ENCODE measurements around the gene PLEKHA7. TPM values are rescaled to one million over a fixed set of nuclear protein-coding genes. Genes with fewer than 3 reads are reported as not detected.

PLEKHA7 gene
- total and polyA plus RNA-seq, 7 donors: 0.74 to 2.6 (median 1.2) TPM

DNA sequence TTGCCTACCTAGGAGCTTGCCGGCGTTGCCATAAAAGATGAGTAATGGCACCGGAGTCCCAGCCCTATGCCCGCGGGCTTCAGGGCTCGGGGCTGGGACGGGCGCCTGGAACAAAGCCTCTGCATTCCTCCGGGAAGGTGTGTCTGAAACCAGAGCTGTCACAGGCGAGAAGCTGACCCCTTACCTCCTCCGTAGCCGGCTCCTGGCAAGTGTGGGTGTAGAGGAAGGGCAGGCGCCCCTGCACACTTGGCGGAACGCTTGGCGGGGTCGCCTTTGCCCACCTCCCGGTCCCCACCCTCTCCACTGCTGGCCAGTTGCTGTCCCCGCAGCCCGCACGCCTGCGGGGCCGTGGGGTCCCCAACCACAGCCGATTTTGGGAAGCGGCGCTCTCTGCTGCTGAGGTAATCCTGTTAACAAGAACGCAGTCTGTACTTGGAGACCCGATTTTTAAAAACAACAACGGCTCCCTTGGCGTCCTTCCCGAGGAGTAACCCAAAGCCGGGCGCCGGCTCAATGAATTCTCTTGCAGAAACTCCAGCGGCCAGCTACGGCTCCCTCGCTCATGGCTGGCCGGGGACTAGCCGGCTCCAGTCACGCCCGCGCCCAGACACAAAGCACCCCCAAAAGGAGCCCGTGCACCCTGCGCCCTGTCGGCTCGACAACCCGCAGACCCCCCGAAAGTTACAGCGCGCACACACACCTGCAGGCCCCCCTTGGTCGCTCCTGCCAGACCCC is 89.2 kb downstream of the PLEKHA7 start:
- Histone ChIP-seq H3K4me1 (peaks cover 10% of the 10 kb centered on the region), H3K9me3 (no peaks in the 10 kb centered on the region), H3K4me3 (peak overlapping the region; percentile 69), H3K27me3 (ENCODE audit: insufficient read depth in 3 of 3, low read length in 2 of 3) (peaks cover 0 to 7% (median 0%) of the 10 kb centered on the region in 3 donors), H3K27ac (no peak overlapping the region), H3K36me3 (ENCODE audit: insufficient read depth in 1 of 2, low read depth in 1 of 2) (no peaks in the 10 kb centered on the region)
- ATAC-seq (peak; percentile 68 to 88 (median 79)), DNase-seq (peak; percentile 28 to 57)
- TF ChIP-seq, protein P1, sequence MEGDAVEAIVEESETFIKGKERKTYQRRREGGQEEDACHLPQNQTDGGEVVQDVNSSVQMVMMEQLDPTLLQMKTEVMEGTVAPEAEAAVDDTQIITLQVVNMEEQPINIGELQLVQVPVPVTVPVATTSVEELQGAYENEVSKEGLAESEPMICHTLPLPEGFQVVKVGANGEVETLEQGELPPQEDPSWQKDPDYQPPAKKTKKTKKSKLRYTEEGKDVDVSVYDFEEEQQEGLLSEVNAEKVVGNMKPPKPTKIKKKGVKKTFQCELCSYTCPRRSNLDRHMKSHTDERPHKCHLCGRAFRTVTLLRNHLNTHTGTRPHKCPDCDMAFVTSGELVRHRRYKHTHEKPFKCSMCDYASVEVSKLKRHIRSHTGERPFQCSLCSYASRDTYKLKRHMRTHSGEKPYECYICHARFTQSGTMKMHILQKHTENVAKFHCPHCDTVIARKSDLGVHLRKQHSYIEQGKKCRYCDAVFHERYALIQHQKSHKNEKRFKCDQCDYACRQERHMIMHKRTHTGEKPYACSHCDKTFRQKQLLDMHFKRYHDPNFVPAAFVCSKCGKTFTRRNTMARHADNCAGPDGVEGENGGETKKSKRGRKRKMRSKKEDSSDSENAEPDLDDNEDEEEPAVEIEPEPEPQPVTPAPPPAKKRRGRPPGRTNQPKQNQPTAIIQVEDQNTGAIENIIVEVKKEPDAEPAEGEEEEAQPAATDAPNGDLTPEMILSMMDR (IDR thresholded peaks at IDR 0.05): no peak
- intact Hi-C loops (cut with DNase I): no loop called here
- 1% methylated on average over 51 of the region's 51 CpGs for WGBS, 3 donors

DNA sequence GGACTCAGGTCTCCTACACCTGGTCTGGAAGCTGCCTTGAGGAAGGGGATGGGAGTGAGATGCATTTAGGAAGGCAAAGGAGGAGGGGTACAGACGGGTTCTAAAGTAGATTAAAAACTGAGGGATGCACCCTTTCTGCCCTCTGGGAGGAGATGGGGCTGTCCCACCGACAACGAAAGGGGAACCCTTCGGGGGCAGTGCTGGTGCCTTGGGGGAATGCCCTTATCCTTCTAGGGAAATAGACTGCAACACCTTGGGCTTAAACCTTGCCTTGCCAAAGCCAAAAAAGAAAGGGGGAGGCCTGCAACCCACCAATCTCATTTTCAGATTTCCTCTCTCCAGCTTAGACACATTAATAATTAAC is 89.8 kb downstream of the PLEKHA7 start:
- TF ChIP-seq, protein P1 (IDR thresholded peaks at IDR 0.05): no peak
- H3K4me3 ChIP-seq: peak overlapping the region; percentile 69
- DNase-seq: no peak
- no peaks in the 10 kb centered on the region for H3K36me3 ChIP-seq (ENCODE audit: insufficient read depth in 1 of 2, low read depth in 1 of 2)
- no peaks in the 10 kb centered on the region for H3K9me3 ChIP-seq
- H3K4me1 ChIP-seq: peaks cover 10% of the 10 kb centered on the region
- WGBS, 3 donors: 55 to 70% (median 65%) methylated on average over 4 of the region's 4 CpGs
- H3K27me3 ChIP-seq (ENCODE audit: insufficient read depth in 3 of 3, low read length in 2 of 3): peaks cover 0 to 7% (median 0%) of the 10 kb centered on the region in 3 donors
- intact Hi-C loops (cut with DNase I): no loop called here
- no peak for ATAC-seq
- H3K27ac ChIP-seq: no peak overlapping the region

DNA sequence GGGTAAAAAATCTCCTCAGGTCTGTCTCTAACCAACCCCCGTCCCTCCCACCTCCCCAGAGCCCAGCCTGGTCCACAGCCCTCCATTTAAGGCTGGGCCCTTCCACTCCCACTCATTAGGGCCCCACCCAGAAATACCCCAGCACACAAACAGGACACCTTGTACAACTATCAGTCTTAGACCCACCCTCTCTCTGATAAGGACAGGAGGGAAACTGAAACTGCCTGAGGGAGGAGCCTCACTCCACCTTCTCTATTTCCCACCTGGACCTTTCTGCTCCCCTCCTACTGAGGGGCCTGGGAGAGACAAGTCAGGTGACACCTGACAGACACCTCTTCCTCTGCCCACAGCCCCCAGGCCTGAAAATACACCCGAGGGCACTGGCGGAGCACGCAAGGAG is 90.2 kb downstream of the PLEKHA7 start:
- ATAC-seq: no peak
- no peaks in the 10 kb centered on the region for H3K36me3 ChIP-seq (ENCODE audit: insufficient read depth in 1 of 2, low read depth in 1 of 2)
- WGBS, 3 donors: 84 to 88% (median 86%) methylated on average over 4 of the region's 4 CpGs
- H3K4me1 ChIP-seq: peaks cover 10% of the 10 kb centered on the region
- H3K27me3 ChIP-seq (ENCODE audit: insufficient read depth in 3 of 3, low read length in 2 of 3): peaks cover 0 to 7% (median 0%) of the 10 kb centered on the region in 3 donors
- no peak overlapping the region for H3K27ac ChIP-seq
- TF ChIP-seq, protein P1 (IDR thresholded peaks at IDR 0.05): no peak
- intact Hi-C loops (cut with DNase I): no loop called here
- no peak overlapping the region for H3K4me3 ChIP-seq
- H3K9me3 ChIP-seq: no peaks in the 10 kb centered on the region
- DNase-seq: no peak

DNA sequence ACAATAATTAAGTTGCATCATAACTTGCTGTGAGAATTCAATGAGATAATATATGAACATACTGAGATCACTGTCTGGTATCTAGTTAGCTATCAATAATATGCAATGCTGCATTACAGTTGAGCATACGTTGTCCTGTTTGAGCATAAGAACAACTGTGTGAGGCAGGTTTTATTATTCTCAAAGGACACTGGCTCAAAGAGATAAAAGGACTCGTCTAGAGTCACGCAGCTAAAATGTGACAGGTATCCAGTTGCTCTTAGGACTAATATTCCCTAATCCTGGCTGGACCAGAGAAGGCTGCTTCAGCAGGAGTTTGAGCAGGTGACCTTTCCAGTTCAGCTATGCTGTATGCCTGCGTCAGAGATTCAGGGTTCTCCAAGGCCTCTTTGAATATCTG is 92.5 kb downstream of the PLEKHA7 start:
- no peak for DNase-seq
- peaks cover 10% of the 10 kb centered on the region for H3K4me1 ChIP-seq
- H3K27me3 ChIP-seq (ENCODE audit: insufficient read depth in 3 of 3, low read length in 2 of 3): peaks cover 0 to 6% (median 0%) of the 10 kb centered on the region in 3 donors
- 45 to 79% (median 59%) methylated on average over 4 of the region's 4 CpGs for WGBS, 3 donors
- intact Hi-C loops (cut with DNase I): no loop called here
- H3K36me3 ChIP-seq (ENCODE audit: insufficient read depth in 1 of 2, low read depth in 1 of 2): no peaks in the 10 kb centered on the region
- no peak overlapping the region for H3K4me3 ChIP-seq
- H3K27ac ChIP-seq: no peak overlapping the region
- no peaks in the 10 kb centered on the region for H3K9me3 ChIP-seq
- ATAC-seq: no peak
- TF ChIP-seq, protein P1 (IDR thresholded peaks at IDR 0.05): no peak

DNA sequence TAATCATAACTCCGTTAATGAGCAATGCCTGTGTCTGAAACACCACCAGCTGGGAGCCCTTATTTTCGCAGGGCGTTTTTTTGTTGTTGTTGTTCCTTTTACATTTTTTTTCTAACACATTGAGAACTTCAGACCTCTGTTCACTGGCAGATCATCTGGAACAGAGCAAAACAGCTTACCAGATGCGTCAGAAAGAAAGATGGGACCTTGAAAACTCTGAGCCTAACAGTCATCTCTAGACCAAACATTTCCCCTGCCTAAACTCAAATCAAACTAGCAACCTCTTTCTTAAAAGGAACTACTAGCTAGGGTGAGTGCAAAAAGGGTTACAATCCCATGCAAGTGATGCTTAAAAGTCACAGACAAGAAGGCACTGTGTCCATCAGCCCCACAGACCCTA is 93.2 kb downstream of the PLEKHA7 start:
- ATAC-seq (no peak), DNase-seq (no peak)
- WGBS, 3 donors: 88 to 91% (median 91%) methylated on average over 4 of the region's 4 CpGs
- Histone ChIP-seq H3K36me3 (ENCODE audit: insufficient read depth in 1 of 2, low read depth in 1 of 2) (no peaks in the 10 kb centered on the region), H3K4me3 (no peak overlapping the region), H3K27me3 (ENCODE audit: insufficient read depth in 3 of 3, low read length in 2 of 3) (no peaks in the 10 kb centered on the region), H3K27ac (no peak overlapping the region), H3K4me1 (peaks cover 10% of the 10 kb centered on the region), H3K9me3 (no peaks in the 10 kb centered on the region)
- intact Hi-C loops (cut with DNase I): no loop called here
- TF ChIP-seq, protein P1 (IDR thresholded peaks at IDR 0.05): no peak
